Measurements from ENCODE around the gene CDHR2.

CDHR2 gene

GRCh38 chr5:176548967-176549444 is at the start of gene CDHR2:
TSS of gene CDHR2 (plus strand) at chr5:176549342. CDS start at chr5:176565353, 16,011 bp downstream.
- TF ChIP-seq GATA3 (IDR thresholded peaks at IDR 0.05; ENCODE audit: low read depth, low read length) (no peak), GATA2 (IDR thresholded peaks at IDR 0.05; ENCODE audit: low read depth, low read length) (no peak)

GRCh38 chr5:176500511-176500910 is 48.6 kb upstream of the CDHR2 start:
- no peak for TF ChIP-seq GATA3 (IDR thresholded peaks at IDR 0.05; ENCODE audit: low read depth, low read length)
- TF ChIP-seq GATA2 (IDR thresholded peaks at IDR 0.05; ENCODE audit: low read depth, low read length): no peak

- TF ChIP-seq GATA2 (IDR thresholded peaks at IDR 0.05; ENCODE audit: low read depth, low read length) (no peak), GATA3 (IDR thresholded peaks at IDR 0.05; ENCODE audit: low read depth, low read length) (no peak)
These were observed 47.8 kb upstream of the CDHR2 start for GRCh38 chr5:176501333-176501732.

- TF ChIP-seq GATA3 (IDR thresholded peaks at IDR 0.05; ENCODE audit: low read depth, low read length) (no peak), GATA2 (IDR thresholded peaks at IDR 0.05; ENCODE audit: low read depth, low read length) (no peak)
These were observed 45.6 kb upstream of the CDHR2 start for GRCh38 chr5:176503496-176503895.

- TF ChIP-seq GATA2 (IDR thresholded peaks at IDR 0.05; ENCODE audit: low read depth, low read length) (no peak), GATA3 (IDR thresholded peaks at IDR 0.05; ENCODE audit: low read depth, low read length) (no peak)
These were observed 41.2 kb upstream of the CDHR2 start for GRCh38 chr5:176507911-176508310.

- TF ChIP-seq GATA2 (IDR thresholded peaks at IDR 0.05; ENCODE audit: low read depth, low read length) (no peak), GATA3 (IDR thresholded peaks at IDR 0.05; ENCODE audit: low read depth, low read length) (no peak)
These were observed 40.5 kb upstream of the CDHR2 start for GRCh38 chr5:176508603-176509002.

GRCh38 chr5:176513788-176514187 is 35.4 kb upstream of the CDHR2 start:
- no peak for TF ChIP-seq GATA3 (IDR thresholded peaks at IDR 0.05; ENCODE audit: low read depth, low read length)
- no peak for TF ChIP-seq GATA2 (IDR thresholded peaks at IDR 0.05; ENCODE audit: low read depth, low read length)

GRCh38 chr5:176514244-176514950 is 34.7 kb upstream of the CDHR2 start:
- TF ChIP-seq GATA2 (IDR thresholded peaks at IDR 0.05; ENCODE audit: low read depth, low read length) (no peak), GATA3 (IDR thresholded peaks at IDR 0.05; ENCODE audit: low read depth, low read length) (no peak)

- TF ChIP-seq GATA2 (IDR thresholded peaks at IDR 0.05; ENCODE audit: low read depth, low read length) (no peak), GATA3 (IDR thresholded peaks at IDR 0.05; ENCODE audit: low read depth, low read length) (no peak)
These were observed 33.7 kb upstream of the CDHR2 start for GRCh38 chr5:176515396-176515795.

- TF ChIP-seq GATA2 (IDR thresholded peaks at IDR 0.05; ENCODE audit: low read depth, low read length): no peak
- no peak for TF ChIP-seq GATA3 (IDR thresholded peaks at IDR 0.05; ENCODE audit: low read depth, low read length)
These were observed 32.0 kb upstream of the CDHR2 start for GRCh38 chr5:176517053-176517661.

- TF ChIP-seq GATA2 (IDR thresholded peaks at IDR 0.05; ENCODE audit: low read depth, low read length) (no peak), GATA3 (IDR thresholded peaks at IDR 0.05; ENCODE audit: low read depth, low read length) (no peak)
These were observed 29.1 kb upstream of the CDHR2 start for GRCh38 chr5:176519810-176520720.

GRCh38 chr5:176521286-176521685 is 27.9 kb upstream of the CDHR2 start:
- no peak for TF ChIP-seq GATA2 (IDR thresholded peaks at IDR 0.05; ENCODE audit: low read depth, low read length)
- TF ChIP-seq GATA3 (IDR thresholded peaks at IDR 0.05; ENCODE audit: low read depth, low read length): no peak

- TF ChIP-seq GATA2 (IDR thresholded peaks at IDR 0.05; ENCODE audit: low read depth, low read length) (no peak), GATA3 (IDR thresholded peaks at IDR 0.05; ENCODE audit: low read depth, low read length) (no peak)
These were observed 27.4 kb upstream of the CDHR2 start for GRCh38 chr5:176521699-176522263.

GRCh38 chr5:176524138-176524537 is 25.0 kb upstream of the CDHR2 start:
- TF ChIP-seq GATA3 (IDR thresholded peaks at IDR 0.05; ENCODE audit: low read depth, low read length): no peak
